ENCODE measurements around the gene DHTKD1.

GRCh38 chr10:12062754-12063482 lies 5.8 kb upstream of the DHTKD1 start:
- no peak for TF ChIP-seq POLR2A (IDR thresholded peaks at IDR 0.05)
- TF ChIP-seq CTCF (IDR thresholded peaks at IDR 0.05) = no peak
